ENCODE data around the gene PGM5. TPM values are rescaled to one million over a fixed set of nuclear protein-coding genes. Genes with fewer than 3 reads are reported as not detected.
A peak's percentile ranks its signal among the peaks of the same experiment; 100 is the strongest.

The PGM5 gene
- total RNA-seq, 1 donor from 2014 or later, result under 0.01 TPM

DNA sequence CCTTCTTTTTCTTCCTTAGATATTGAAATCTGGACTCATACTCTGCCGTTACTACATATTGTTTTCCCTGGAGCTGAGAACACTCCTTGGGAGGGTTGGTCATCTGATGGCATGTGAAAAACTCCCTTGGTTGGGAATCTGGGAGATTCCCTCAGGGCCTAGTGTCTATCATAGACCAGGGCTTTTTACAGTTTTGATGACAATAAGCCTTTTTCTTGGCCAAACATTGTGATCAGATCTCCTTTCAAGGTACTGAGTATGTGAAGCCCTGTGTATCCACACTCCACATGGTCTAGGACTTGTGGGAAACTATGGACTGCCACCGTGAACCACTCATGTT, 151.4 kb downstream of the PGM5 start:
- no peak for TF ChIP-seq CTCF (IDR thresholded peaks at IDR 0.05; ENCODE audit: insufficient read depth, low read length, severe bottlenecking)
- Histone ChIP-seq H3K4me3 (ENCODE audit: low read depth, low read length) (no peak overlapping the region), H3K27me3 (ENCODE audit: control insufficient read depth, insufficient read depth, low read length) (no peaks in the 10 kb centered on the region), H3K36me3 (ENCODE audit: control insufficient read depth, insufficient read depth, low read length) (no peaks in the 10 kb centered on the region)
- no peak for DNase-seq (ENCODE audit: low read depth)
- no peak for FAIRE-seq

GRCh38 chr9:68508547-68508946, 152.1 kb downstream of the PGM5 start:
- no peak for DNase-seq (ENCODE audit: low read depth)
- H3K36me3 ChIP-seq (ENCODE audit: control insufficient read depth, insufficient read depth, low read length), result no peaks in the 10 kb centered on the region
- no peak for TF ChIP-seq CTCF (IDR thresholded peaks at IDR 0.05; ENCODE audit: insufficient read depth, low read length, severe bottlenecking)
- no peak for FAIRE-seq
- no peaks in the 10 kb centered on the region for H3K27me3 ChIP-seq (ENCODE audit: control insufficient read depth, insufficient read depth, low read length)
- H3K4me3 ChIP-seq (ENCODE audit: low read depth, low read length), result no peak overlapping the region

GRCh38 chr9:68509689-68510088, 153.3 kb downstream of the PGM5 start:
- no peak for TF ChIP-seq CTCF (IDR thresholded peaks at IDR 0.05; ENCODE audit: insufficient read depth, low read length, severe bottlenecking)
- H3K4me3 ChIP-seq (ENCODE audit: low read depth, low read length), result no peak overlapping the region
- FAIRE-seq, result no peak

DNA sequence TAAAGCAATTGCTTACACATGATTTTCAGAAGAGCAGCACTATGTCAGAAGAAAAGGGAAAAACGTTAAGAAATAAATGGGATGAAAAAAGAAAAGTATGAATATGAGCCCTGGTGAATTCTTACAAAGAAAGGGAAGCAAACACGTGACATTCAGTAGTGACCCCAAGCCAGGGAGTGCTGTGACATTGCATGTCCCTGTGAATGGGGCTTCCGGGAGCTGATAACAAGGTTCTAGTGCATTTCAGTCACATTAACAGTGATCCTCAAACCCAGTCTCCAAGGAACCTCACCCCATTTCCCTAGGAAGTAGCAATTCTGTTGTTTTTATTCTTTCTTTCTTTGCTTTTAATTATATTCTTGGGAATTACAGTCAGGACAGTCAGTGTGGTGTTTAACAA, 157.0 kb downstream of the PGM5 start:
- DNase-seq (ENCODE audit: low read depth) (no peak), FAIRE-seq (no peak)
- no peak for TF ChIP-seq CTCF (IDR thresholded peaks at IDR 0.05; ENCODE audit: insufficient read depth, low read length, severe bottlenecking)
- no peak overlapping the region for H3K4me3 ChIP-seq (ENCODE audit: low read depth, low read length)
- no peaks in the 10 kb centered on the region for H3K27me3 ChIP-seq (ENCODE audit: control insufficient read depth, insufficient read depth, low read length)
- H3K36me3 ChIP-seq (ENCODE audit: control insufficient read depth, insufficient read depth, low read length), result no peaks in the 10 kb centered on the region

More at GRCh38 chr9:68509689-68510088, 153.3 kb downstream of the PGM5 start:
- H3K36me3 ChIP-seq (ENCODE audit: control insufficient read depth, insufficient read depth, low read length), result no peaks in the 10 kb centered on the region
- no peak for DNase-seq (ENCODE audit: low read depth)
- no peaks in the 10 kb centered on the region for H3K27me3 ChIP-seq (ENCODE audit: control insufficient read depth, insufficient read depth, low read length)

- no peak for TF ChIP-seq CTCF (IDR thresholded peaks at IDR 0.05; ENCODE audit: insufficient read depth, low read length, severe bottlenecking)
These were observed 157.6 kb downstream of the PGM5 start for GRCh38 chr9:68513981-68514380.

DNA sequence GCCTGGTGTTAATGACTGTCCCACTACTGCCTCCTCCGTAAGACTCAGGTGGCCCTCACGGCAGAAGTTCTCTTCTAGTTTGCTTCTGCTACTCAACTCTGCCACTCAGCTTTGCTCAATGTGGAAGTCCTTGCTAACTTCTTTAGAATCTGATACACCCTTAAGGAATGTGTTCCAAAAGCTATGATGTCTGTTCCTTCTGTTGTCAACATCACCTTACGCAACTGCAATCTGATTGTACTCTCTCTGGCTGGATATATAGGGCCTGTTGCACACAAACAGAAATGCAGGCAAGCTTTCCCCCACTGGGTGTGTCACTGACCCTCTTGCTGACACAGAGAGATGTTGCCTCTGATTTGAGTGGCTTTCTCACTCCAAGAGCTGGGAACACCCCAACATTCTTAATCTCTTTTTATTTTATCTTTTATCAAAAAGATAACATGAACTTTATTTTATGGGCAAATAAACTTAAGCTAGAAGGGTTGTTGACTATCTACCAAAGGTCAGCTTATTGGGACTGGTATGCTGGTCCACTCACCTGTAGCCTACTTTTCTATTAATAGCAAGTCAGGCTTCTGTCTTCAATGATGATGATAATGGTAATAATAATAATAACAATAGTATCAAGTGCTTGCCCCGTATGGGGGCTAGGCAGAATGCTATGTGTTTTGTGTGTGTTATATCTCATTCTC, 159.1 kb downstream of the PGM5 start:
- Histone ChIP-seq H3K27me3 (ENCODE audit: control insufficient read depth, insufficient read depth, low read length) (no peaks in the 10 kb centered on the region), H3K36me3 (ENCODE audit: control insufficient read depth, insufficient read depth, low read length) (no peaks in the 10 kb centered on the region), H3K4me3 (ENCODE audit: low read depth, low read length) (no peak overlapping the region)
- no peak for TF ChIP-seq CTCF (IDR thresholded peaks at IDR 0.05; ENCODE audit: insufficient read depth, low read length, severe bottlenecking)
- DNase-seq (ENCODE audit: low read depth), result peak; percentile 68
- peak; percentile 13 for FAIRE-seq

More at GRCh38 chr9:68513981-68514380, 157.6 kb downstream of the PGM5 start:
- DNase-seq (ENCODE audit: low read depth), result no peak
- H3K36me3 ChIP-seq (ENCODE audit: control insufficient read depth, insufficient read depth, low read length), result no peaks in the 10 kb centered on the region
- H3K27me3 ChIP-seq (ENCODE audit: control insufficient read depth, insufficient read depth, low read length), result no peaks in the 10 kb centered on the region
- no peak overlapping the region for H3K4me3 ChIP-seq (ENCODE audit: low read depth, low read length)
- no peak for FAIRE-seq
